ENCODE measurements around the gene C1QL4.

- TF ChIP-seq CTCF (IDR thresholded peaks at IDR 0.05) = no peak
- TF ChIP-seq POLR2AphosphoS5 (IDR thresholded peaks at IDR 0.05) = no peak
- no peak for TF ChIP-seq POLR2A (IDR thresholded peaks at IDR 0.05)
- no peak for TF ChIP-seq EP300 (IDR thresholded peaks at IDR 0.05)
These were observed 9.6 kb downstream of the C1QL4 start for GRCh38 chr12:49327368-49327767.
